Activated naive CD8-positive, alpha-beta T cell (primary cell): ENCODE measurements around the gene ZNF853.

Experiments used
- H3K27ac Mint-ChIP-seq: one replicate; pipeline ENCODE4 v1.8.0; 2021; ENCODE audit warnings: mixed read lengths
- H3K27me3 Mint-ChIP-seq: one replicate; pipeline ENCODE4 v1.8.0; 2021; ENCODE audit warnings: mixed read lengths
- H3K36me3 Mint-ChIP-seq: one replicate; pipeline ENCODE4 v1.8.0; 2021; ENCODE audit warnings: mixed read lengths
- H3K4me1 Mint-ChIP-seq: one replicate; pipeline ENCODE4 v1.8.0; 2021; ENCODE audit warnings: low read depth, mixed read lengths
- H3K4me3 Mint-ChIP-seq: one replicate; pipeline ENCODE4 v1.8.0; 2021; ENCODE audit warnings: mild to moderate bottlenecking, mixed read lengths
- H3K9me3 Mint-ChIP-seq: one replicate; pipeline ENCODE4 v1.8.0; 2021; ENCODE audit warnings: low read depth, mixed read lengths

ZNF853 gene

GRCh38 chr7:6589151-6589828 is 26.1 kb upstream of the ZNF853 start:
- H3K27me3 Mint-ChIP-seq: no peaks in the 10 kb centered on the region
- peaks cover 4% of the 10 kb centered on the region for H3K36me3 Mint-ChIP-seq
- peak overlapping the region; percentile 77 for H3K4me3 Mint-ChIP-seq
- peak overlapping the region; percentile 77 for H3K27ac Mint-ChIP-seq
- no peaks in the 10 kb centered on the region for H3K9me3 Mint-ChIP-seq
- peaks cover 19% of the 10 kb centered on the region for H3K4me1 Mint-ChIP-seq

- H3K9me3 Mint-ChIP-seq: no peaks in the 10 kb centered on the region
- peaks cover 19% of the 10 kb centered on the region for H3K4me1 Mint-ChIP-seq
- no peaks in the 10 kb centered on the region for H3K27me3 Mint-ChIP-seq
- peak within 1 kb of the TSS; percentile 87 for H3K27ac Mint-ChIP-seq
- peaks cover 4% of the 10 kb centered on the region for H3K36me3 Mint-ChIP-seq
- peak within 1 kb of the TSS; percentile 96 for H3K4me3 Mint-ChIP-seq
These were observed 25.4 kb upstream of the ZNF853 start, which contains the start of gene INTS15 for GRCh38 chr7:6589829-6590644. Gene INTS15, plus strand, starts transcription at chr7:6590021. Its CDS starts 263 bp downstream, at chr7:6590284.

GRCh38 chr7:6590645-6591110 is 24.7 kb upstream of the ZNF853 start:
- H3K9me3 Mint-ChIP-seq: no peaks in the 10 kb centered on the region
- peak overlapping the region; percentile 96 for H3K4me3 Mint-ChIP-seq
- H3K27me3 Mint-ChIP-seq: no peaks in the 10 kb centered on the region
- H3K27ac Mint-ChIP-seq: peak overlapping the region; percentile 87
- peaks cover 20% of the 10 kb centered on the region for H3K4me1 Mint-ChIP-seq
- peaks cover 4% of the 10 kb centered on the region for H3K36me3 Mint-ChIP-seq

GRCh38 chr7:6600093-6600492 is 15.3 kb upstream of the ZNF853 start:
- no peak overlapping the region for H3K27ac Mint-ChIP-seq
- H3K27me3 Mint-ChIP-seq: no peaks in the 10 kb centered on the region
- no peaks in the 10 kb centered on the region for H3K36me3 Mint-ChIP-seq
- no peaks in the 10 kb centered on the region for H3K9me3 Mint-ChIP-seq
- peaks cover 8% of the 10 kb centered on the region for H3K4me1 Mint-ChIP-seq
- no peak overlapping the region for H3K4me3 Mint-ChIP-seq

GRCh38 chr7:6604458-6604857 is 11.0 kb upstream of the ZNF853 start:
- H3K36me3 Mint-ChIP-seq: no peaks in the 10 kb centered on the region
- H3K27ac Mint-ChIP-seq: no peak overlapping the region
- no peak overlapping the region for H3K4me3 Mint-ChIP-seq
- no peaks in the 10 kb centered on the region for H3K27me3 Mint-ChIP-seq
- H3K4me1 Mint-ChIP-seq: peaks cover 4% of the 10 kb centered on the region
- no peaks in the 10 kb centered on the region for H3K9me3 Mint-ChIP-seq

GRCh38 chr7:6606866-6607583 is 8.4 kb upstream of the ZNF853 start:
- H3K36me3 Mint-ChIP-seq: no peaks in the 10 kb centered on the region
- H3K27me3 Mint-ChIP-seq: no peaks in the 10 kb centered on the region
- peaks cover 2% of the 10 kb centered on the region for H3K4me1 Mint-ChIP-seq

GRCh38 chr7:6607651-6608051 is 7.8 kb upstream of the ZNF853 start:
- H3K36me3 Mint-ChIP-seq: no peaks in the 10 kb centered on the region
- H3K4me3 Mint-ChIP-seq: no peak overlapping the region
- H3K9me3 Mint-ChIP-seq: no peaks in the 10 kb centered on the region
- no peak overlapping the region for H3K27ac Mint-ChIP-seq
- no peaks in the 10 kb centered on the region for H3K27me3 Mint-ChIP-seq
- H3K4me1 Mint-ChIP-seq: no peaks in the 10 kb centered on the region

More at GRCh38 chr7:6606866-6607583, 8.4 kb upstream of the ZNF853 start:
- H3K9me3 Mint-ChIP-seq: no peaks in the 10 kb centered on the region
- no peak overlapping the region for H3K4me3 Mint-ChIP-seq
- H3K27ac Mint-ChIP-seq: no peak overlapping the region

- Mint-ChIP-seq H3K9me3 (no peaks in the 10 kb centered on the region), H3K4me1 (no peaks in the 10 kb centered on the region), H3K36me3 (no peaks in the 10 kb centered on the region), H3K4me3 (no peak overlapping the region), H3K27ac (no peak overlapping the region), H3K27me3 (no peaks in the 10 kb centered on the region)
These were observed 7.3 kb upstream of the ZNF853 start for GRCh38 chr7:6608081-6608480.

GRCh38 chr7:6608794-6609193 is 6.6 kb upstream of the ZNF853 start:
- Mint-ChIP-seq H3K4me3 (no peak overlapping the region), H3K27me3 (no peaks in the 10 kb centered on the region), H3K27ac (no peak overlapping the region), H3K4me1 (no peaks in the 10 kb centered on the region), H3K36me3 (no peaks in the 10 kb centered on the region), H3K9me3 (no peaks in the 10 kb centered on the region)

- Mint-ChIP-seq H3K27me3 (no peaks in the 10 kb centered on the region), H3K36me3 (no peaks in the 10 kb centered on the region), H3K4me3 (peak overlapping the region; percentile 28), H3K9me3 (no peaks in the 10 kb centered on the region), H3K27ac (no peak overlapping the region), H3K4me1 (peaks cover 9% of the 10 kb centered on the region)
These were observed 2.6 kb upstream of the ZNF853 start for GRCh38 chr7:6612819-6613218.

- Mint-ChIP-seq H3K27ac (no peak overlapping the region), H3K27me3 (no peaks in the 10 kb centered on the region), H3K4me1 (peaks cover 14% of the 10 kb centered on the region), H3K36me3 (no peaks in the 10 kb centered on the region), H3K9me3 (no peaks in the 10 kb centered on the region), H3K4me3 (peak overlapping the region; percentile 63)
These were observed 1.7 kb upstream of the ZNF853 start for GRCh38 chr7:6613706-6614105.

GRCh38 chr7:6615723-6616555 is 529 bp downstream of the ZNF853 start:
- Mint-ChIP-seq H3K27me3 (no peaks in the 10 kb centered on the region), H3K4me1 (peaks cover 30% of the 10 kb centered on the region), H3K27ac (no peak overlapping the region), H3K36me3 (no peaks in the 10 kb centered on the region), H3K4me3 (peak overlapping the region; percentile 66), H3K9me3 (no peaks in the 10 kb centered on the region)

- Mint-ChIP-seq H3K9me3 (no peaks in the 10 kb centered on the region), H3K27me3 (no peaks in the 10 kb centered on the region), H3K4me1 (peaks cover 37% of the 10 kb centered on the region), H3K36me3 (peaks cover 3% of the 10 kb centered on the region), H3K27ac (peak overlapping the region; percentile 38), H3K4me3 (peak overlapping the region; percentile 75)
These were observed 1.6 kb downstream of the ZNF853 start for GRCh38 chr7:6616854-6617643.

- peaks cover 3% of the 10 kb centered on the region for H3K36me3 Mint-ChIP-seq
- no peaks in the 10 kb centered on the region for H3K27me3 Mint-ChIP-seq
- no peak overlapping the region for H3K4me3 Mint-ChIP-seq
- no peaks in the 10 kb centered on the region for H3K9me3 Mint-ChIP-seq
- peaks cover 44% of the 10 kb centered on the region for H3K4me1 Mint-ChIP-seq
- no peak overlapping the region for H3K27ac Mint-ChIP-seq
These were observed 3.2 kb downstream of the ZNF853 start for GRCh38 chr7:6618621-6619020.
